Lung (tissue), 12 donors: Measurements from ENCODE around the gene CABLES2. TPM values are rescaled to one million over a fixed set of nuclear protein-coding genes. Genes with fewer than 3 reads are reported as not detected.

Experiments
- ATAC-seq: fragments of 200-7000 bp; cut with Tn5 transposase; one replicate; pipeline ENCODE4 v1.9.1; 2020; ENCODE audit warnings: moderate number of reproducible peaks; ENCODE audit not compliant: insufficient read depth, low FRiP score
- DNase-seq, 3 donors: peaks; one replicate each; pipeline ENCODE4 v3.0.0-alpha.2; 2013 to 2017
- H3K27ac ChIP-seq, 2 donors: one replicate each; pipeline ENCODE4 v1.5.1; 2013; ENCODE audit warnings: mild to moderate bottlenecking in 2 of 2, moderate library complexity in 2 of 2, control low read depth in 1 of 2, inconsistent platforms in 1 of 2, low read depth in 1 of 2, low read length in 1 of 2
- H3K27me3 ChIP-seq, 3 donors: one replicate each; pipeline ENCODE4 v1.5.1; 2013; ENCODE audit warnings: low read length in 2 of 3; ENCODE audit not compliant: control insufficient read depth in 3 of 3, insufficient read depth in 3 of 3
- H3K36me3 ChIP-seq, 4 donors: one replicate each; pipeline ENCODE4 v1.5.1; 2013; ENCODE audit warnings: low read length in 4 of 4, mild to moderate bottlenecking in 1 of 4, moderate library complexity in 1 of 4; ENCODE audit not compliant: control insufficient read depth in 4 of 4, insufficient read depth in 4 of 4
- H3K4me1 ChIP-seq, 5 donors: one replicate each; pipeline ENCODE4 v1.5.1; 2013; ENCODE audit warnings: low read length in 5 of 5, mild to moderate bottlenecking in 2 of 5, moderate library complexity in 1 of 5; ENCODE audit not compliant: control insufficient read depth in 5 of 5, insufficient read depth in 5 of 5
- H3K4me3 ChIP-seq: one replicate; pipeline ENCODE4 v1.5.1; 2013; ENCODE audit warnings: mild to moderate bottlenecking, control low read depth, moderate library complexity
- H3K9ac ChIP-seq, 2 donors: one replicate each; pipeline ENCODE4 v1.5.1; 2013; ENCODE audit warnings: low read length in 2 of 2, control low read depth in 1 of 2; ENCODE audit not compliant: insufficient read depth in 1 of 2
- H3K9me3 ChIP-seq, 4 donors: one replicate each; pipeline ENCODE4 v1.5.1; 2013; ENCODE audit warnings: low read length in 3 of 4, mild to moderate bottlenecking in 1 of 4, moderate library complexity in 1 of 4; ENCODE audit not compliant: control insufficient read depth in 4 of 4, insufficient read depth in 3 of 4
- CTCF ChIP-seq: IDR thresholded peaks from 2 replicates; pipeline ENCODE4 v1.5.1; 2012; ENCODE audit warnings: mild to moderate bottlenecking; ENCODE audit errors: control extremely low read depth, extremely low read depth
- WGBS, 2 donors: extraction: QIAGEN DNeasy Blood & Tissue Kit; methylation state at CpG; one replicate each; pipeline ENCODE4 v1.1.7; 2013; 5-methylcytosine and 5-hydroxymethylcytosine counted together
- polyA plus RNA-seq, 2 donors: library from polyadenylated mRNA; stranded (reverse); fragments of 200-250 nt; gene quantifications; one replicate each; pipeline ENCODE4 v1.2.1, GENCODE V29; 2013
- total RNA-seq, 2 donors: library from RNA; depleted of rRNA in 1 of 2; stranded (reverse); fragments of >200 nt in 1 of 2; gene quantifications; one replicate each; pipeline ENCODE4 v1.2.1, GENCODE V29; 2014 to 2021
- donor health status: control.
- donor health status: control.
- donor health status: Bipolar disorder and iron deficiency.
- donor health status: healthy.
- donor health status: DM: yes; HTN: yes; CAD: no.

Gene CABLES2
- total and polyA plus RNA-seq, 4 donors: 1.9 to 4.4 (median 3.6) TPM

GRCh38 chr20:62339647-62340062, 67.4 kb downstream of the CABLES2 start:
- DNase-seq (no peak), ATAC-seq (no peak)
- WGBS, 2 donors: 61 to 65% methylated on average over 14 of the region's 14 CpGs
- no peak overlapping the region for H3K4me3 ChIP-seq
- H3K9me3 ChIP-seq: no peaks in the 10 kb centered on the region
- no peaks in the 10 kb centered on the region for H3K27me3 ChIP-seq
- H3K36me3 ChIP-seq: peaks cover 0 to 43% (median 3%) of the 10 kb centered on the region in 4 donors
- TF ChIP-seq CTCF: no peak
- H3K27ac ChIP-seq: no peak overlapping the region
- no peak overlapping the region for H3K9ac ChIP-seq
- no peaks in the 10 kb centered on the region for H3K4me1 ChIP-seq

Other genes with a start within 250 kb of the CABLES2 start
- gene MTG2, start 224.3 kb downstream of the CABLES2 start, total RNA-seq: 10 to 100 TPM; 18.3 to 35.5 TPM
- 10 to 100 TPM; 23.4 to 33.7 TPM for gene MTG2, start 224.3 kb downstream of the CABLES2 start, polyA plus RNA-seq
- not detected for gene HRH3, start 187.0 kb downstream of the CABLES2 start, total RNA-seq
- not detected for gene HRH3, start 187.0 kb downstream of the CABLES2 start, polyA plus RNA-seq
- gene OSBPL2, start 168.8 kb downstream of the CABLES2 start, total RNA-seq: 10 to 100 TPM; 36.4 to 48.0 TPM
- 10 to 100 TPM; 13.2 to 19.1 TPM for gene OSBPL2, start 168.8 kb downstream of the CABLES2 start, polyA plus RNA-seq
- gene ADRM1, start 104.3 kb downstream of the CABLES2 start, total RNA-seq: 100 to 1,000 TPM in 1 of 2 donors, 10 to 100 TPM in 1; 43.1 to 104 TPM
- gene ADRM1, start 104.3 kb downstream of the CABLES2 start, polyA plus RNA-seq: 100 to 1,000 TPM; 108 to 140 TPM
- gene LAMA5, start 40.0 kb downstream of the CABLES2 start, total RNA-seq: 100 to 1,000 TPM; 209 to 315 TPM
- gene LAMA5, start 40.0 kb downstream of the CABLES2 start, polyA plus RNA-seq: 100 to 1,000 TPM; 116 to 279 TPM
- gene RPS21, start 20.2 kb downstream of the CABLES2 start, total RNA-seq: 1,000 to 10,000 TPM in 1 of 2 donors, 100 to 1,000 TPM in 1; 222 to 1,251 TPM
- gene RPS21, start 20.2 kb downstream of the CABLES2 start, polyA plus RNA-seq: 1,000 to 10,000 TPM; 4,051 to 4,827 TPM
- gene RBBP8NL, start 20.3 kb upstream of the CABLES2 start, total RNA-seq: 1 to 10 TPM; 1.0 to 1.3 TPM
- 1 to 10 TPM in 1 of 2 donors, under 1 TPM in 1; 0.21 to 1.2 TPM for gene RBBP8NL, start 20.3 kb upstream of the CABLES2 start, polyA plus RNA-seq
- 10 to 100 TPM in 1 of 2 donors, 1 to 10 TPM in 1; 1.4 to 15.2 TPM for gene GATA5, start 68.7 kb upstream of the CABLES2 start, total RNA-seq
- 1 to 10 TPM in 1 of 2 donors, under 1 TPM in 1; 0.49 to 1.2 TPM for gene GATA5, start 68.7 kb upstream of the CABLES2 start, polyA plus RNA-seq
- 10 to 100 TPM in 1 of 2 donors, 1 to 10 TPM in 1; 4.7 to 49.6 TPM for gene SLCO4A1, start 235.2 kb upstream of the CABLES2 start, total RNA-seq
- gene SLCO4A1, start 235.2 kb upstream of the CABLES2 start, polyA plus RNA-seq: 100 to 1,000 TPM in 1 of 2 donors, 10 to 100 TPM in 1; 35.3 to 152 TPM